Femur (tissue), 1 donor: ENCODE data around the gene ZNF747.
"Not testable (repeated sequence)": the region's sequence is repeated elsewhere in the genome, so short reads cannot be mapped to it uniquely, and the experiment has no call there.

ENCODE experiments used
- DNase-seq: peaks from one replicate; pipeline ENCODE4 v3.0.0-alpha.2; 2017

Gene ZNF747

DNA sequence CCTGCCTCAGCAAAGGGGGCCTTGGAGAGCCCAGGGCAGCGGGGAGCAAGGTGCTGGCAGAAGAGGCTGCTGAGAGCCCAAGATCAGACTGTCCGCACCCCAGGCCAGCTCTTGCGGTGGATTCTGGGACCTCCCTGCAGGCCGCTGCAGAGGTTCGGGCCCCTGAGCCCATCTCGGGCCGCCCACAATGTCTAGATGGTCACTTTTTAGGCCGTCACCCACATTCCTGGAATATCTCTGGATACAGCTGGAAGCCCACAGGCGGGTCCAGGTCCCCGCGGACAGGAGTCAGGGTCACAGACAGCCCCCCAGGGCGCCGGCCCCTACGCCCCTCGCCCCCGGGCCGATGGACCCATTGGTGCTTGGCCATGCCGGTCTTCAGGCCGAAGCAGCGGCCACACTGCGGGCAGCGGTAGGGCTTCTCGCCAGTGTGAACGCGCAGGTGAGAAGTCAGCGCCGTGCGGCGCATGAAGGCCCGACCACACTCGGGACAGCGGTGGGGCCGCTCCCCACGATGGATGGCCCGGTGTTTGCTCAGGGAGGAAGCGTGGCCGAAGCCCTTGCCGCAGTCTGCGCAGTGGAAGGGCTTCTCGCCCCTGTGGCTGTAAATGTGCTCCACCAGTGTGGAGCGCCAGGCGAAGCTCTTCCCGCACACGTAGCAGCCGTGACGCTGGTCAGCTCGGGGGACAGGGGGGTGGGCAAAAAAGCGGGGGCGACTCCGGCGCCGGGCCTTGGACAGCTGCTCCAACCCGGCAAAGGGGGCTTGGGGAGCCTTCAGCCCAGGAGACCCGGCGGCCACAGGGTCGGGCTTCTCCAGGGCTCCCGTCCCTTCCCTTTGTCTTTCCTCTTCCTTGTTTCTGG, 2.1 kb downstream of the ZNF747 start:
- DNase-seq: no peak

DNA sequence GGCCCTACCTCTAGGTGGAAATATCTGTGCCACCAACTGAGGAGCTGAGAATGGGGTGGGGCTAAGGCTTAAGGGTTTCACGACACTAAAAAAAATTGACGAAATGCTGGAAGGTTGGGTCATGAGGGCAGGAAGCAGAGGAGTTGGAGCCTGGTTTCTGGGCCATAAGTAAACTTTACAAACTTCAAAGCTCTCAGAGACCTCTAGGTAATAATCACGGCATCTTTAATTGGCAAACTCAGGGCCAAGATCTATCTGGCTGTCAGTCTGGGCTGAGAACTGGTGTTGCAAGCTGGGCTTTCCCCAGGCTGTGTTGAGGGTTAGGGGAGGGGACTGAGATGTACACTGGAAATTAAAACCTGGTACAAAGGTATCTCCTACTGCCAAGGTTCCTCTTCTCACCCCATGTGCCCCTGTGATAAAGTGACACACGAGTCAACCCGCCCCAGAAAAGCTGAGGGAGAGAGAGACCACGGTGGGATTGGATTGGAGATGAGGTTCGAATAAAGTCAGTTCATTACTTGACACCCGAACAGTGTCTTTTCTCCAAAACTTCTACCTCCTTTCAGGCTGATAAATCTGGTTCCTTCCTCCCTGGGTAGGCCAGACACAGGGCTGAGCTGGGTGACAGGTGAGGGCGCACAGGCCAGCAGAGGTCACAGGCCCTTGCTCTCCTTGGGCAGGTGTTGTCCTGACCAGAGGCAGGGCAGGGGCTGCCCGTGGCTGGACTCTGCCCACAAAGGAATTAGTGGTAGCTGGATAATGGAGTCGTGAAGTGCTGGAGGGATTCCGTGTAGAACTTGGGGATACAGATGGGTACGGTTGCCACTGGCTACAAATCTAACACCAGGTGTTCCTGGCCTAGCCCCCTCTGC, 4.3 kb downstream of the ZNF747 start:
- DNase-seq: no peak

GRCh38 chr16:30528799-30529457, 5.7 kb downstream of the ZNF747 start:
- no peak for DNase-seq

- DNase-seq: no peak
Measured at GRCh38 chr16:30527635-30528178, 7.0 kb downstream of the ZNF747 start.

DNA sequence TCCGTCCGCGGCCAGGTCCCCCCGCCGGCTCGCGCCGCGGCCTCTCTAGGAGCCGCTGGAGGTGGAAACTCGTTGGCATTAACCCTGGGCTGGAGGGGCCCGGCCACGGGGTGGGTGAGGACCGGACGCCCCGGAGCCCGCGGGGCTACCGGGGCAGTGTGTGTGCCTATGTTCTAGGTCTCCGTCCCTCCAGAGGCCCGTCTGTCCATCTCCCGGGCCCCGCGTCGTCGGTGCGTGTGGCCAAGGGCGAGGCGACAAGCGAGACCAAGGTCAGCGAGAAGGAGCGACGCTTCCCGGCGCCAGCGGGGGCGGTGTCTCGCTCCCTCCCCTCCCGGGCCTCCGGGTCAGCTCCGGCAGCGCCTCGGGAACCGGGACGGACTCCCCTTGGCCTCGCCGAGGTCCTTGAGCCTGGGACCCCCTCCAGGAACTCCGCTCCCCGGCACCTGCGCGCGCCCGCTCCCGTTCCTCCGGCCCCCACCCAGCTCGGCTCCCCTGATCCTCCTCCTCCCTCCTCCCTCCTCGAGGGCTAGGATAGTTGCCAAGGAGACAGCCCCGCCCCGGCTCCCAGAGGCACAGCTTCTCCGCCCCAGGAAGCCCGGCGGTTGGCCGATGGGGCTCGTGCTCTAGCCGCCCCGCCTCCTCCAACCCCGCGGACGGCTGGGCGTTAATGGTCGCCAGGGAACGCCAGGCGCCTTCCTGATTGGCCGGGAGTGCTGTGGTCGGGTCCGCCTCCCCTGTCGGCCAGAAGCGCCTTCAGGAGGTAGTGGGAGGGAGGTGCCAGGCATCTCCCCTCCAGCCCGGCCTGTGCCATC, 7.6 kb downstream of the ZNF747 start:
- peak; percentile 99 for DNase-seq

GRCh38 chr16:30526137-30526822, 8.4 kb downstream of the ZNF747 start, which contains the start of gene ZNF768:
TSS of gene ZNF768 (minus strand) at chr16:30526566. CDS start at chr16:30526413, 153 bp downstream.
- DNase-seq: peak; percentile 60

GRCh38 chr16:30525844-30526136, 8.9 kb downstream of the ZNF747 start:
- DNase-seq: no peak

- peak; percentile 32 for DNase-seq
Measured at GRCh38 chr16:30524575-30525568, 9.8 kb downstream of the ZNF747 start.

GRCh38 chr16:30523768-30524574, 10.7 kb downstream of the ZNF747 start:
- peak; percentile 59 for DNase-seq

DNA sequence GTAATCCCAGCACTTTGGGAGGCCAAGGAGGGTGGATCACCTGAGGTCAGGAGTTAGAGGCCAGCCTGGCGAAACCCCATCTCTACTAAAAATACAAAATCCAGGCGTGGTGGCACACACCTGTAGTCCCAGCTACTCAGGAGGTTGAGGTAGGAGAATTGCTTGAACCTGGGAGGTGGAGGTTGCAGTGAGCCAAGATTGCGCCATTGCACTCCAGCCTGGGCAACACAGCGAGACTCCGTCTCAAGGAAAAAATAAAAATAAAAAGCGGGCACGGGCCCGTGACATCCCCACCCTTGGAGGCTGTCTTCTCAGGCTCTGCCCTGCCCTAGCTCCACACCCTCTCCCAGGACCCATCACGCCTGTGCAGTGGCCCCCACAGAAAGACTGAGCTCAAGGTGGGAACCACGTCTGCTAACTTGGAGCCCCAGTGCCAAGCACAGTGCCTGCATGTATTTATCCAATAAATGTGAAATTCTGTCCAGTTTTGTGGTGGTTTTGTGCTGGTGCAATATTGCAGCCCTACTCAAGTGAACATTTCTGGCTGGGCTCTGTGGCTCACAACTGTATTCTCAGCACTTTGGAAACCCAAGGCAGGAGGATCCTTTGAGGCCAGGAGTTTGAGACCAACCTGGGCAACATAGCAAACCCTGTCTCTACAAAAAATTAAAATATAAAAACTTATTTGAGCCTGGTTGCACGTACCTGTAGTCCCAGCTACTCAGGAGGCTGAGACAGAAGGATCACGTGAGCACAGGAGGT, 11.8 kb downstream of the ZNF747 start:
- DNase-seq: not testable (repeated sequence)

- no peak for DNase-seq
Measured at GRCh38 chr16:30521873-30522641, 12.6 kb downstream of the ZNF747 start.

DNA sequence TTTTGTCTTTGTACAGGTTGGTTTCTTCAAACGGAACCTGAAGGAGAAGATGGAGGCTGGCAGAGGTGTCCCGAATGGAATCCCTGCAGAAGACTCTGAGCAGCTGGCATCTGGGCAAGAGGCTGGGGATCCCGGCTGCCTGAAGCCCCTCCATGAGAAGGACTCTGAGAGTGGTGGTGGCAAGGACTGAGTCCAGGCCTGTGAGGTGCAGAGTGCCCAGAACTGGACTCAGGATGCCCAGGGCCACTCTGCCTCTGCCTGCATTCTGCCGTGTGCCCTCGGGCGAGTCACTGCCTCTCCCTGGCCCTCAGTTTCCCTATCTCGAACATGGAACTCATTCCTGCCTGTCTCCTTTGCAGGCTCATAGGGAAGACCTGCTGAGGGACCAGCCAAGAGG, 13.2 kb downstream of the ZNF747 start:
- DNase-seq: no peak

DNA sequence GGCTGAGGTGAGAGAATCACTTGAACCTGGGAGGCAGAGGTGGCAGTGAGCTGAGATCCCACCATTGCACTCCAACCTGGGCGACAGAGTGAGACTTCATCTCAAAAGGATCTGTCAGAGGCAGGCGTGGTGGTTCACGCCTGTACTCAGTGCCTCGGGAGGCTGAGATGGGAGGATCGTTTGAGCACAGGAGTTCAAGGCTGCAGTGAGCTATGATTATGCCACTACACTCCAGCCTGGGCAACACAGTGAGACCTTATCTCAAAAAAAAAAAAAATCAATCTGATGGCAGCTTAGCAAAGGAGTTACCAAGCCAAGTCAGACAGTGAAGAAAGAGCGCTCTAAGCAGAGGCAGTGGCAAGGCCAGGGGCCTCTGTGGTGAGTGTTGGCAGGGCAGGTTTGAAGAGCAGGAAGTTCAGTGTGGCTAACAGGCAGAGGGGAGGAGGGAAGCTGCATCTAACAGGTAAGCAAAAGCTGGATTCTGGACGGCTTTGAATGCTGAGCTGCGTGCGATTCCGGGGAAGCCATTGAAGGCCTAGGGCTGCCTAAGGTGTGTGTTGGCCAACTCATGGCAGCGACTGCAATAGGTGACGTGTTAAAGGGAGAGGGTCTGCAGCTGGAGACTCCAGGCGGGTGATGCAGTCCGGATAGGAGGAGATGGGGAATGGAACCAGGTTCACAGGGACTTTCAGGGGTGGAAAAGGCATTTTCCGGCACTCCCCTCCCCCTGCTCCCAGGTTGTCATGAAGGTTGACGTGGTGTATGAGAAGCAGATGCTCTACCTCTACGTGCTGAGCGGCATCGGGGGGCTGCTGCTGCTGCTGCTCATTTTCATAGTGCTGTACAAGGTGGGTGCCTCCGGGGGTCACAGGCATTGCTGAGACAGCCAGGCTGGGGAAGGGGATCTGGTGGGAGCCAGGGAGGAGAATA, 15.3 kb downstream of the ZNF747 start:
- DNase-seq: no peak

- DNase-seq: no peak
Measured at GRCh38 chr16:30518552-30518951, 16.1 kb downstream of the ZNF747 start.

GRCh38 chr16:30515275-30515674, 19.4 kb downstream of the ZNF747 start:
- no peak for DNase-seq

DNA sequence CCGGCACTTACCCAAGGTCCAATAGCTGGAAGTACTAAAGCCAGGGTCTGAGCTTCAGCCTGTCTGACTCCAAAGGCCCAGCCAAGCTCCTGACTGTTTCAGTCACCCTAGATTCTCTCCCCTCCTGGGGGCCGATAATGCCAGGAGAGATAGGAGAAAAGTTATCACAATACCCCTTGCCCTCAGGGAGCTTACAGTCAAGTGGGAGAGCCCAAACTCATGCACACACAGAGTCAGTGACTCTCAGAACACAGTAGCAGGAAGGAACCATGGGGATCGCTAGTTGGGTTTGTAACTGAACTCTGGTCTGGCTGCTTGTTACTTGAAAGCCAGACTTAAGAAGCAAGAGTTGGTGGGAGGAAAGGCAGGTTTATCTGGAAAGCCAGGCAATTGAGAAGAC, 23.1 kb downstream of the ZNF747 start:
- DNase-seq: no peak
